HG02623 (cell line): ENCODE data around the gene CNTNAP2.

Experiments
- ATAC-seq: cut with Tn5 transposase; IDR thresholded peaks from one replicate; pipeline ENCODE4 v1.9.1; 2021; ENCODE audit warnings: moderate library complexity; ENCODE audit not compliant: unreplicated experiment

Gene CNTNAP2

GRCh38 chr7:147432079-147432478 lies 1315.5 kb downstream of the CNTNAP2 start:
- no peak for ATAC-seq

DNA sequence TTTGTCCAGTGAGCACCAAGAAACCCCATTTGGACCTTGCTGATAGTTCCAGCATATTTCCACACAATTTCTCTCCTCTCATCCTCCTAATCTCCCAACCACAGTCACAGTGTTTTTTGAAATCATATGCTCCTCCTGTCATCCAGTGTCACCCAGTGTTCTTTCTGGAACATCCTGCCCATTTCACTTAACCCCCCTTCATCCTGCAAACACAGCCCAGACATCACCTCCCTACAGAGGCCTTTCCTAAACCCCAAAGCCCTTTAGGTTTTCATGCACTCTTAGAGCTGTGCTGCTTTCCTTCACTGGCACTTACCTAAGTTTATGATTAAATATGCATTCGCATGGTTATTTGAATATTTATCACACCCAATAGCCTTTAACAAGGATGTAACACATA lies 1316.0 kb downstream of the CNTNAP2 start:
- ATAC-seq, result no peak

DNA sequence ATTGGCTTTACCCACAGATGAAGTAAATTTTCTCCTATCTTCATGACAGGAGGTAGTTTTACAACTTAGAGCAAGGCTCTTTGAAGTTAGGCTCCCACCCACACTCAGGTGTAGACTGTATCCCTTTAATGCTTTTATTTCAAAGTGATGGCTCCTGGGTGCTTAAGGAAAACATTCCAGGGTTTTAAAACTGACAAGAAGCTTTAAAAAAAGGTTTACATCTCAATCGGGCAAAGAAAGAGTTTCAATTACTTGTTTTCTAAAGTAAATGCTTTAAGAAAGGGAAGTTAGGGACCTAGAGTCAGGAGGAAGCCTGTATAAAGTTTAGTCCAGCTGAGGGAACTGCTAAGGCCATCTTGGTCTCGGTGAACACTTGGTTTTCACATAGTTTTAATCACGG lies 1320.1 kb downstream of the CNTNAP2 start:
- no peak for ATAC-seq

DNA sequence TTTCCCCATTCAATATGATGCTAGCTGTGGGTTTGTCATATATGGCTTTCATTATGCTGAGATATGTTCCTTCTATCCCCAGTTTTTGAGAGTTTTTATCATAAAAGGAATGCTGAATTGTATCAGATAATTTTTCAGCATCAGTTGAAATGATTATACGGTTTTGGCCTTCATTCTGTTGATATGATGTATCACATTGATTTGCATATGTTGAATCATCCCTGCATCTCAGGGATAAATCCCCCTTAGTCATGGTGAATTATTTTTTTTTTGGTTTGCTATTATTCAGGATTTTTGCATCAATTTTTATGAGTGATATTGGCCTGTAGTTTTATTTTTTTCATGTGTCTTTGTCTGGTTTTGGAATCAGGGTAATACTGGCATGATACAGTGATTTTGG lies 1321.6 kb downstream of the CNTNAP2 start:
- no peak for ATAC-seq

DNA sequence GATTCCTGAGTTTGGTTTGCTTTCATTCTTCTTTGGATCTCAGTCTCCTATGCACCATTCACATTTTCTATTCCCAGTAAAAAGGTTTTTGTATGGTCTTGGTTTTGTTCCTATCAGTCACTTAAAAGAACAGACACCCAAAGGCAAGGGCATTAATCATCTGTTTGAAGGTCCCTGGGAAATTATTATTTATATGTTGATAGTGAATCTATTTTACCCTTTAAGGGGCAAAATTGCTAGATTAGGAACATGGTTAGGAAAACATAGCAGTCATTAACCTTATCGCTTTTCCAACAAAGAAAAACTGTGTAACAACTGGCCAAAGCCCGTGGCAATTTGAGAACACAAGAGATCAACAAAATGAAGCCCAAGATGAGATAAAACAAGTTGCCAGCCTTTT lies 1327.3 kb downstream of the CNTNAP2 start:
- no peak for ATAC-seq

DNA sequence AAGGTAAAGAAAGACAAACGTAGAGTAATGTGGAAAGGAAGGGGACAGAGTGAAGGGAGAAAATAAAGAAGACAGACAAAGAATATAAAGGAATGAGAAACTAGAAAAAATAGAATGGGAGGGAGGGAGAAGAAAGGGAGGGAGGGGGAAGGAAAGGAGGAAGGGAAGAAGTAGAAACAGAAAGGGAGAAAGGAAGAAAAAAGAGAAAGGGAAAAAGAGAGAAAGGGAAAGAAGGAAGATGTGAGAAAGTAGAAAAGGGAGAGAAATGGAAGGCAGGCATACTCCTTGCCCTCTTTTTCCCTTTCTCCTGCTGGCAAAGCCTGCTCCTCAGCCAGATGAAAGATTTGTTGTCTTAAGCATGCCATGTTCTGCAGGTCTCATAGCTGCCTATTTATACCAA lies 1336.2 kb downstream of the CNTNAP2 start:
- no peak for ATAC-seq

DNA sequence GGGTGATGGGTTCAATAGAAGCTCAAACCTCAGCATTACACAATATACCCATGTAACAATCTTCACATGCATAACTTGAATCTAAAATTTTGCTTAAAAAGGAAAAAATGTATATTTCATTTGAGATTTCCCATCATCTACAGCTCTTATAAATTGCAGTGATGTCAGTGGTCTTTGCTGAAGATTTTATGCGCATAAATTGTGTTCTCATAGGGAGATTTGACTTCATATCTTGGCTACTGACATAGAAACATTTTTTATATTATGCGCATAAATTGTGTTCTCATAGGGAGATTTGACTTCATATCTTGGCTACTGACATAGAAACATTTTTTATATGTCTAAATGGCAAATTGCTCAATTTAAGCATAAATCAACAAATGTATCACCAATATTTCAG lies 1348.6 kb downstream of the CNTNAP2 start:
- ATAC-seq, result no peak

DNA sequence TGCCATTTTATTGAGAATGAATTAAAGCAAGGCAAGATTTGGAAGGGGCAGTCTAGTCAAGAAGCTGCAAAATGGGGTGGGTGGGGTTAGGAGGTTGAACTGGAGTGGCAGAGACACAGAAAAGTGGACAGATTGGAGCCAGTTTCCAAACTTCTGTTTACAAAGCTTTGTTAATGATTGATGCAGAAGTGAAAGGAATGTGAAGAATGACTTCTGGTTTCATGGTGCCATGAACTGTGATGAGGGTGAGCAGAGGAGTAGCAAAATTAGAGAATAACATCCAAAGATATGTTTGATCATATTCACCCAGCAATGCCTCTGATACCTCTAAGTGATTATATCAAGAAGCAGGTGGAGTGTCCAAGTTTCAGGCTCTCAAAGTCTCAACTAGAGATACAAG lies 1356.0 kb downstream of the CNTNAP2 start:
- ATAC-seq, result no peak

- ATAC-seq, result no peak
Measured at GRCh38 chr7:147474862-147475261, 1358.3 kb downstream of the CNTNAP2 start.

DNA sequence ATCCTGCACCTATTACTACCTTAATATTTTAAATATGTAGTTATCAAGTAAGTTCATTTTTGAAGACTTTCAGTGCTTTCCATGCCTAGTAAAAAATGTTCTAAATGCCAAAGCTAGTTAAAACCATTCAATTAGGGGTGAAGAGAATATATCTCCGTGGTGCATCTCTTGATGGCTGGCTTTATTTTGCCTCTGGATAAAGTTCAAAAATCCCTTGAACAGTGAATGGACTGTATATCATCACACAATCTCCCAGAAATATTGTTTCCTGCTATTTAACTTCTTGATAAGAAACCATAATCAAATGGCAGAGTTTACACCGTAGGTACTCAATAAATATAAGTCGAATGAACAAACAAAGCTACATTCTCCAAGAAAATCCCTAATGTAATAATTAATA lies 1360.9 kb downstream of the CNTNAP2 start:
- no peak for ATAC-seq

GRCh38 chr7:147478796-147479195 lies 1362.2 kb downstream of the CNTNAP2 start:
- ATAC-seq, result no peak

DNA sequence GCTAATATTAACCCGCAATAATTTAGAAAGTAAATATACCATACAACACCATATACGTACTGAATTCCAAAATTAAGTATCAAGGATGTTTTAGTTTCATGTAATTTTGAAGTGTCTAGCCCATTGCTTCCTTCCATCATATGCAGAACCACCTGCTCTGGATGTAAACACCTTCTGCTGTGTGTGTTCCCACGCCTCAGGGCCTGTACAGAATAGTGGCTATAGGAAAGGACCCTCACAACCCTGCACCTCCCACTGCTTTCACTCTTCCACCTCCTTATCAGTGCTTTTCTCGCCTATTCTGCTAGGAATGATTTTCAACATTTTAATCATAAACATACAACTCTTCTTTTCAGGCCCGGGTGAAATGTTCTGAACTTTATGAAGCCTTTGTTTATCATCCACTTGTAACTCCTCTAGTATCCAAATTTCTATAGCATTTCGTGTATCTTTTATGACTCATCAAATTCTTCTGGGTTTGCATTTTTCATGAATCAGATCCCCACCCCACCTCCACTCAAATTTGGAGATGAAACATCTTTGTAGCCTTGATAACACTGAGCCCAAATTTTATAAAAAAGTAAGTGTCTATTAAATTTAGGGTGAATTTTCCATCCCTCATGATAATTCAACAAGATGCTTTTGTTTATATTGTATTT lies 1367.2 kb downstream of the CNTNAP2 start:
- ATAC-seq, result no peak

- ATAC-seq, result no peak
Measured at GRCh38 chr7:147485660-147486210, 1369.1 kb downstream of the CNTNAP2 start.

DNA sequence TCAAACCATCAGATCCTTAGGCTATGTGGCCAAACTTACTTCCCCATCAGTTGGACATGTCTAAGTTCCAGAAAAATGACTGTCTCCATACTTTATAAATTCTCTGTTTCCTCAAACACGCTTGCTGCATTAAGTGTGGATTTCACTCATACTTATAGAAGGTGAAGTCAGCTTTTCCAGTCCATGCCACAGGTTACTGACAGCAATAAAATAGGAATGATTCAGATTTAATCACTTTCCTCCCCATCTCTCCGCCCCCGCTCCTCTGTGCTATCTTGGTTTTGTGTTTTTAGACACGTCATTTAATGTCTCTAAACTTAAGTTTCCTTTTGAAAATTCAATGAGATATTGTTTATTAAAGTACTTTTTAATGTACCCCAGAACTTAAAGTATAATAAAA lies 1376.0 kb downstream of the CNTNAP2 start:
- no peak for ATAC-seq

GRCh38 chr7:147496209-147496608 lies 1379.6 kb downstream of the CNTNAP2 start:
- no peak for ATAC-seq

- no peak for ATAC-seq
Measured at GRCh38 chr7:147497246-147497645, 1380.6 kb downstream of the CNTNAP2 start.

DNA sequence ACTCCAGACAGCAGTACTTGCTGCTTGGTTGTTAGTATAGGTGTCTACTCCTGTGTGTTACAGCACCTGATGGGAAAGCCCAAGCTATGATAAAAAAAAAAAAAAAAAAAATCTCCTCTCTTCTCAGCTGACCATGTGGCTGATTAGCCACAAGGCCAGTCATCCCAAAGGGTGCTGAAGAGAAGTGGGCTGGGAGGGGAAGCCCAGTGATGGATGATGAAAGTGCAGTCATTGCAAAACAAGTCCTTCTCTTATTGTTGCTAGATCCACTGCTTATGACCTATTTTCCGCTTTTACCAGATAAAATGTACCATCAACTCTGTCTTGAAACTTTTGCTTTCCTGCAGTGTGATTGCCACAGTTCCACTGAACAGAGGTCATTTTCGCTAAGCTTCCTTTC lies 1381.5 kb downstream of the CNTNAP2 start:
- no peak for ATAC-seq

DNA sequence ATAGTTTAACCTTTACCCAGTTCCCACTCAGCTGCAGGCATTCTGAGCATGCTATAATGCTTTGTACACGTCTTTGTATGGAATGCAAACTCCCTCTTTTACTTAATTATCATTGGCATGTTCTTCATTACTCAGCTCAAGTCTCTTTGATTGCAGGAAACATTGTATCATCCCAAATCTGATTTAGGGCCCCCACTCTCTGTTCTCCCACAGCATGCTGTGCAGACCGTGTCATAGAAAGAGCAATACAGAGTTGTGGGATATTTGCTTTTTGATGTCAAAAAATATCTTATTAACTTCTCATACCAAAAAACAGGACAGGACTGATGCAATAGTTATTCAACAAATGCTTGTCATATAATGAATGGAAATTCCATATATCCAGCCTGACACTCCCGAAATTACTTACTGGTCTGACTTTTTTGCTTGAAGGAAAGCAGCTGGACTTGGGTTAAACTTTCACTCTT lies 1392.5 kb downstream of the CNTNAP2 start:
- ATAC-seq, result no peak

DNA sequence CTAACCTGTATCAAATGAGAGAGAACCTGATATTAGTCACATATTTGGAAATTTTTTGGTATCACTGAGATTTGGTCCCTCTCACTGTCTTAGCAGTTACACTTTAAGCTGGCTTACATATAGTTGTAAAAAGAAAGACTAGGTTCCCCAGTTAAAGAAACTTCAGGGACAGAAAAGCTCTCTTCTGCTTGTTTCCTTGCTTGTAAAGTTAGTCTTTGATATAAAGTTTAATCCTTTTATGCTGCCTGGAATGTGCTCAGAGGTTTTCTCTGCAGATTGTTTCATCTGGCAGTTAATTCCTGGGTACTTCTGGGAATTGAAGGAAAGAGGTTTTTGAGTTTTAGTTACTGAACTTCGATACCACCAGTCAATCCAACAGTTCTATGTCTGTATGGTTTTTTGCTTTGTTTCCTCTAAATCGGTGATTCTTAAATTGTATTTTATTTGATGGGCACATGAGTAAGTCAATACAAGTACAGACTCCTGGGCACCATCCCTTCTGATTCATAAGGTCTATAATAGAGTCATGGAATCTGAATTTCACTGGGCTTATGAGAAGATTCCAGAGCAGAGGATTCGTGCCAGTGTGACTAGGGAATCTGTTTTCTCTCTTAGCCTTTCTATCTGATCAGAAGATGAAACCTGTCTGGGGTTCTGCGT lies 1393.1 kb downstream of the CNTNAP2 start:
- ATAC-seq, result no peak

GRCh38 chr7:147510201-147510542 lies 1393.6 kb downstream of the CNTNAP2 start:
- ATAC-seq, result no peak

- ATAC-seq, result no peak
Measured at GRCh38 chr7:147510923-147511322, 1394.3 kb downstream of the CNTNAP2 start.

DNA sequence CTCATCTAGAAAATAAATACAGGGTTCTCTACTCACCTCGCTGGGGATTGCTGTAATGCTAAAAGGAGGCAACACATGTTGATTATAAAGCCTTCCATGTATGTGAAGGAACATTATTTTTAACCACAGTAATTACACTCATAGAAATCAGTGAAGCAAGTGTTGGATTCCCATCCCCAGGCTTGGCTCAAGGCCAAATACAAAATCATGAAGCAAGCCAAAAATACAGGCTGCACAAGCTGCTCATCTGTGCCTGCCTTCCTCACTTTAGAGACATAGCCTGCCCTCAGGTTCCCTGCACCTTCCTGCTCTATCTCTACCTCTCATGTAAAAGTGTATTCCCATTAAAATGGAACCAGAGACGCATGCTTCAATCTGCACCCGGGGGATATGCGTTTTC lies 1396.8 kb downstream of the CNTNAP2 start:
- ATAC-seq, result no peak

DNA sequence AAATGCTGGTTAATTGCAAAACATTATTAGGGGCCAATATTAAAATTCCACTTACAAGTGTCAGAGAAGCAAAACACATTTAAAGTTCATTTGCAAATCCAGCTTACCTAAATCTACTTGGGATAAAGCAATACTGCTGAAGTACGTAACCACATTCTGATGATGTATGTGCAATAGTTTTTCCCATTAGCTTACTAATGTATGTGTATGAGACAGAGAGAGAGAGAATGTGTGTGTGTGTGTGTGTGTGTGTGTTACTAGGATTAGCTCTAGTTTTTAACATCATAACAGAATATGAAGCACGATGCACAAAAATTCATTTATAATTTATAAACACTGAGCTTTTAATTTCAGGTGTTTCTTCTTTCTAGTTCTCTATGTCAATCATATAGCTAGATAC lies 1399.8 kb downstream of the CNTNAP2 start:
- no peak for ATAC-seq
